Ovary (tissue), 3 donors: ENCODE data around the gene EFTUD2.

ENCODE experiments used
- POLR2A ChIP-seq: fragments of 450-650 bp; IDR thresholded peaks from one replicate; pipeline ENCODE4 v1.6.1; 2017; ENCODE audit warnings: antibody characterized with exemption, mild to moderate bottlenecking, moderate library complexity
- TF ChIP-seq, protein P1 (sequence below), 3 donors: fragments of 450-650 bp in 2 of 3; fragments of 200-600 bp in 1 of 3; IDR thresholded peaks; one replicate each; pipeline versions ENCODE4 v1.5.1 to v1.8.0; 2016 to 2022; ENCODE audit warnings: antibody characterized with exemption in 3 of 3, mild to moderate bottlenecking in 1 of 3
- donor health status: DM: no; HTN: no; CAD: no.

DNA sequence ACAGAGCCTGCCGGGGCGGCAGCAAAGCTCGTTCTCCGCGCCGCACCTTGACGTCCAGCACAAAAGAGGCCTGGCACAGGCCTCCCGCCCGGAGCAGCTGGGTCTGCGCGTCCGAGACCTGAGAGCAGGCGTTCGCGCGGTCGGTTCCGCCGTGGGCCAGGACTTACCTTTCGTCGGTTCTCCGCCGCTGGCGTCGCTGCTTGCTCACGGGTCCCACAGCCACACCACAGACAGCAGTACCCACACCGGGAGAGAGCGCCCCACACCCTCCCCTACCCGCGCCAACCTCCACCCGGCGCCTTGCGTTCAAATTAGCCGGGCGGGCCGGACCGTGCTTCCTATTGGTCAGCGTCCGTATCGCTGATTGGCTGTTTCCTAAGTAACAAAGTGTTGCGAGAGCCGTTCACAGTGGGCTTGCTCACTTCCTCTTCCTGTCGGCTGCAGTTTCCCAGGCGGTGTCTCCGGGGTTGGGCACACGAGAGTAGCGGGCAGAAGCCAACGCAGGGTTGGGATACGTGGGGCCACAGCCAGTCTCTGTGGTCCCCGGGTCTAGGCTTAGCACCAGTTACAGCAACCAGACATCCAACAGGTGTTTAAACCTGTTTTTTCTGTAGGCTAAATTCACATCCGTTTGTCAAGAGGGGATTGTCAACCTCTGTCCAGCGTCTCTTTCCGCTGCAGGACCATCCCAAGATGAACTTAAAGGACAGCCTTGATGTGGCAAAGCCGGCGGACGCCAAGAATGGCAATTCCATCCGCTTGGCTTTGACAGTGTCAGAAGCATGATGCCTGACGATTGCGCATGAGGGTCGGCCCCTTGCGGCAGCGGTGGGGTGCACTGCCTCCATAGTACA, 48.4 kb upstream of the EFTUD2 start, which contains the start of gene KIF18B:
- TF ChIP-seq, protein P1, sequence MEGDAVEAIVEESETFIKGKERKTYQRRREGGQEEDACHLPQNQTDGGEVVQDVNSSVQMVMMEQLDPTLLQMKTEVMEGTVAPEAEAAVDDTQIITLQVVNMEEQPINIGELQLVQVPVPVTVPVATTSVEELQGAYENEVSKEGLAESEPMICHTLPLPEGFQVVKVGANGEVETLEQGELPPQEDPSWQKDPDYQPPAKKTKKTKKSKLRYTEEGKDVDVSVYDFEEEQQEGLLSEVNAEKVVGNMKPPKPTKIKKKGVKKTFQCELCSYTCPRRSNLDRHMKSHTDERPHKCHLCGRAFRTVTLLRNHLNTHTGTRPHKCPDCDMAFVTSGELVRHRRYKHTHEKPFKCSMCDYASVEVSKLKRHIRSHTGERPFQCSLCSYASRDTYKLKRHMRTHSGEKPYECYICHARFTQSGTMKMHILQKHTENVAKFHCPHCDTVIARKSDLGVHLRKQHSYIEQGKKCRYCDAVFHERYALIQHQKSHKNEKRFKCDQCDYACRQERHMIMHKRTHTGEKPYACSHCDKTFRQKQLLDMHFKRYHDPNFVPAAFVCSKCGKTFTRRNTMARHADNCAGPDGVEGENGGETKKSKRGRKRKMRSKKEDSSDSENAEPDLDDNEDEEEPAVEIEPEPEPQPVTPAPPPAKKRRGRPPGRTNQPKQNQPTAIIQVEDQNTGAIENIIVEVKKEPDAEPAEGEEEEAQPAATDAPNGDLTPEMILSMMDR (IDR thresholded peaks at IDR 0.05): peak in 2 of 3 donors; percentile 5 to 21
- TF ChIP-seq POLR2A: peak; percentile 47
